GM18858 (cell line): Measurements from ENCODE around the gene GALNT9.

Source experiments
- ATAC-seq: cut with Tn5 transposase; IDR thresholded peaks from one replicate; pipeline ENCODE4 v1.9.1; 2021; ENCODE audit not compliant: unreplicated experiment

GALNT9 gene

GRCh38 chr12:132344601-132345000 is 15.2 kb upstream of the GALNT9 start:
- ATAC-seq = no peak

- no peak for ATAC-seq
Observed at GRCh38 chr12:132344181-132344580, 14.8 kb upstream of the GALNT9 start.

- no peak for ATAC-seq
Observed at GRCh38 chr12:132343294-132344004, 14.1 kb upstream of the GALNT9 start.

- ATAC-seq = no peak
Observed at GRCh38 chr12:132342251-132343227, 13.2 kb upstream of the GALNT9 start.

- no peak for ATAC-seq
Observed at GRCh38 chr12:132341318-132342050, 12.1 kb upstream of the GALNT9 start.

GRCh38 chr12:132340266-132341035 is 11.1 kb upstream of the GALNT9 start:
- no peak for ATAC-seq

- ATAC-seq = no peak
Observed at GRCh38 chr12:132339856-132340255, 10.5 kb upstream of the GALNT9 start.

- no peak for ATAC-seq
Observed at GRCh38 chr12:132338781-132339180, 9.4 kb upstream of the GALNT9 start.

- ATAC-seq = no peak
Observed at GRCh38 chr12:132338311-132338710, 8.9 kb upstream of the GALNT9 start.

- no peak for ATAC-seq
Observed at GRCh38 chr12:132337557-132337956, 8.2 kb upstream of the GALNT9 start.

GRCh38 chr12:132336451-132337413 is 7.3 kb upstream of the GALNT9 start:
- no peak for ATAC-seq

- no peak for ATAC-seq
Observed at GRCh38 chr12:132335179-132335756, 5.9 kb upstream of the GALNT9 start.

- no peak for ATAC-seq
Observed at GRCh38 chr12:132333766-132334165, 4.4 kb upstream of the GALNT9 start.

GRCh38 chr12:132333273-132333672 is 3.9 kb upstream of the GALNT9 start:
- no peak for ATAC-seq

- no peak for ATAC-seq
Observed at GRCh38 chr12:132330549-132330881, 1.1 kb upstream of the GALNT9 start.

- no peak for ATAC-seq
Observed at GRCh38 chr12:132329720-132330548, 545 bp upstream of the GALNT9 start.

- no peak for ATAC-seq
Observed at GRCh38 chr12:132328282-132329029, 933 bp downstream of the GALNT9 start.
